GM19455 (cell line): ENCODE data around the gene KRTAP5-5.

Source experiments
- ATAC-seq: cut with Tn5 transposase; IDR thresholded peaks from one replicate; pipeline ENCODE4 v1.9.1; 2021; ENCODE audit not compliant: unreplicated experiment

Gene KRTAP5-5

GRCh38 chr11:1673446-1674172 is 44.0 kb downstream of the KRTAP5-5 start:
- ATAC-seq: no peak

- no peak for ATAC-seq
Observed at GRCh38 chr11:1674173-1675131, 44.9 kb downstream of the KRTAP5-5 start.

DNA sequence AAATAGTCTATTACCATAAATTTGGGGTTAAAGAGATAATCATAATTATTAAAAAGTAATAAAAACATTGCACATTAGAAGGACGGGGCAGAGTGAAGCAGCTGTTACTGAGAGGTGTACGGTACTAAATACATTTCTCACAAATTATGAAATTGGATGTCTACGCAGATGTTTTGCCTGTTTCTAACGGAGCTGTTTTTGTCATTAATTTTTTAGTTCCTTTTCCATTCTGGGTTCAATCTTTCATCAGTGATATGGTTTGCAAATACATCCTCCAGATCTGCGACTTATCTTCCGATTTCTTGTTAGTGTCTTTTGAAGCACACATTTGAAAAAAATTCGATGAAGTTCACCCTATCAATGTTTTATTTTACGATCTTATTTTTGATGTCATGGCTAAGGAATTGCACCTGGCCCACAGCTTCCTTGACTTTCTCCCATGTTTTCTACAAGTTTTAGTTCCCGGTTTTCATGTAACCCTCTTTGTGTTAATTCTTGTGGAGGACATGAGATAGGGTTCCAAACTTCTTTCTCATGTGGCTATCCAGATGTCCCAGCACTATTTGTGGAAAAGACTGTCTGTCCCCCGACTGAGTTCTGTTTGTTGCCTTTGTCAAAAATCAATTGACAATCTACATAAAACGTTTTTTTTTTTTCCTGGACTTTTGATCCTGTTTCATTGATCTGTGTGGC is 46.1 kb downstream of the KRTAP5-5 start:
- no peak for ATAC-seq

DNA sequence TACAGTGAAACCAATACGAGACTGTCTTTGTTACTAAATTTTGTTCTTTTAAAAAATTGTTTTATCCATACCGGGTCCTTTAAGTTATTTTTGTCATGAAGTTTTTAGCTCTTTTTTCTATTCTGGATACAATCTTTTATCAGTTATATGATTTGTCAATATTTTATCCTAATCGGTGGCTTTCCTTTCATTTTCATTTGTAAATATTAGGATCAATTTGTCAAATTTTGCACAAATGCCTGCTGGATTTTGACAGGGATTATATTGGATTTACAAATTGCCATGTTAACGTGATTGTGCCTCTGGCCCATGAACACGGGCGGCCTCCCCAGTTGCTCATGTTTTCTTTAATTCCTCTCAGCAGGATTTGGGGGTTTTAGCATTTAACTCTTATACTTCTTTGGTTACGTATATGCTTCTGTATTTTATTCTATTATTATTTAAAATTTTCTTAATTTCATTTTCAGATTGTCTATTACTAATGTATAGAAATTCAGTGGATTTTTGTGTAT is 46.7 kb downstream of the KRTAP5-5 start:
- ATAC-seq: no peak

- no peak for ATAC-seq
Observed at GRCh38 chr11:1679881-1680280, 50.3 kb downstream of the KRTAP5-5 start.
